DMS 273 (cell line): ENCODE measurements around the gene LPCAT2.

Source experiments
- DNase-seq: peaks from one replicate; lab custom pipeline; 2025; ENCODE audit not compliant: unreplicated experiment; lab: John Stamatoyannopoulos, UW

Gene LPCAT2

DNA sequence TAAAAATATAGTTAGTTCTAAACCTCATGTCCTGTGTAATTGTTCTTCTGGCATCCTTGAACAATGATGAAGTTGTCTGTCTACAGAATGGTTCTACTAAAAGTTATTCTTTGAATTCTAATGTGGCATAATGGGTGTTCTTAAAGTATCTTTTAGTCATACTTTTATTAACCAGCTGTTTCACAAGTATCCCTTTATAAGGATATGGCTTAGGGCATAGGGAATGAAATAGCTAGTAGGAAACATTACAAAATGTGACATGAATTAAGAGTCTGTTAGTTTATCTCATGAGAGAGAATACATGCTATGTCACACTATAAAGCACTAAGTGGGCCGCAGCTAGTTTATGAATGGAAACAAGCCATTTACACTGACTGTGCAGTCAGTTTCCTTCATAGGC lies 31.3 kb downstream of the LPCAT2 start:
- no peak for DNase-seq

DNA sequence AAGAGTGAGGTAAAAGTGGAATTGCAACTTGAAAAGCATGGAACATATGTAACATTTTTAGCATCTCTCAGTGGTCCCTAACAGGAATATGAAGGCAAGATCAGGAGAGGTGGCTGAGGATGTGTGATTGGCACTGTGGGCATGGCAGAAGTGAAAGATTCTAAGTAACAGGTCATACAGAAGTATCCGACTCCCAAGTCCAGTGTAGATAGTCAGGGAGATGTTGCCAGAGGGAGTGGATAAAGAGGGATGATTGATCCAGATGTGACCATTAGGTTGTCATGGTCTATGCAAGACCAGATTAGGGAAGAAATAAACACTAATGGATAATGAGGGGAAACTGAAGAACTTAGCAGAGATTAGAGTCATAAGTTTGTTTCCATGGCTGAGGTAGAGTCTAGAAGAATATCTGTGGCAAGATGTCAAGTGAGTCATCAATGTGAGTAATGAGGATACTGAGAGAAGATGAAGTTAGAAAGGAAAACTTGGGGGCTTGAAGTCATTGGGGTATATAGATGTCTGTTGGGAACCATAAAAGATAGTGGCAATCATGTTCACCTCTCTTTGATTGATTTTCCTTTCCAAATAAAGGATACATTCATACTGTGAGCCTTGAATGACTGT lies 33.7 kb downstream of the LPCAT2 start:
- no peak for DNase-seq

DNA sequence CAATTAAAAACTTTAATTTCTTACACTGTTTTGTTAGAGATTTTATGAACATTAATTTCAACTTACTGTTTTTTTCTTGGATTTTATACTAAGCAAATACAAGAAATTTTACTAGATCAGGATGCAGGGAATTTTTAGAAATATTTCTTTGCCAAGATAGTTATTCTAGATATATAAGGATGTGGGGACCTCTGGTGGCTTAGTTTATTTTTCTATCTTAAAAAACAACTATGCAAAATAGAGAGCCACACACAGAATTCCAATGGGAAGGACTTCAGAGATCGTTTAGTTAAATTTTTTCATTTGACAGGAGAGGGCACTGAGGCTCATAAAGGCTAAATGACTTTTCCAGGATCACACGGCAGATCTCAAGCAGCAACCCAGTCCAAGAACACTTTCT lies 34.6 kb downstream of the LPCAT2 start:
- DNase-seq, result peak; percentile 64

DNA sequence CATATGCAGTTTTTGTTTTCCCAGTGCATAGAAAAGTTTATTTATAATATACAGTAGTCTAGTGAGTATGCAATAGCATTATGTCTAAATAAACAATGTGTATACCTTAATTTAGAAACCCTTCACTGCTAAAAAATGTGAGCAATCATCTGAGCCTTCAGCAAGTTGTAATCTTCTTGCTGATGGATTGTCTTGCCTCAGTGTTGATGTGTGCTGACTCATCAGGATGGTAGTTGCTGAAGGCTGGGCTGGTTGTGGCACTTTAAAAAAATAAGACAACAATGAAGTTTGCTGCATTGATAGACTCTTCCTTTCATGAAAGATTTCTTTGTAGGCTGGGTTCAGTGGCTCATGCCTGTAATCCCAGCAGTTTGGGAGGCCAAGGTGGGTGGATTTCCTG lies 43.7 kb downstream of the LPCAT2 start:
- DNase-seq, result no peak

DNA sequence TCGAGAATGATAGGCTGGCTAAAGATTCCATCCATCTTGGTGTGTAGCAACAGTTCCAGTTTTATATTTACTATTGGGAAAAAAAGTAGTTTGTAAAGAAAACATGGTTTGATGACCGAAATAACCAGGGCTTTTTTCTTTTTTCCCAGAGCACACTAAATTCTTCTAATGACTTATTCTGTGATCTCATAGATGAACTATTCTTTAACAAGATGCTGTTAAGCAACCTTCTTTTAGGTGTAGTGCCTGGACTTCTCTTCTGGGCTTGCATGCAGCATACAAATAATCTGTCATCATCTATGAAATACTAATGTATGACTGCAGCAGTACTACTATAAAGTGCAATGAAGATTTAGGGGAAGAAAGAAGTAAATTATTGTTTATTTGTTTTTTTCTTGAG lies 46.6 kb downstream of the LPCAT2 start:
- DNase-seq, result no peak

DNA sequence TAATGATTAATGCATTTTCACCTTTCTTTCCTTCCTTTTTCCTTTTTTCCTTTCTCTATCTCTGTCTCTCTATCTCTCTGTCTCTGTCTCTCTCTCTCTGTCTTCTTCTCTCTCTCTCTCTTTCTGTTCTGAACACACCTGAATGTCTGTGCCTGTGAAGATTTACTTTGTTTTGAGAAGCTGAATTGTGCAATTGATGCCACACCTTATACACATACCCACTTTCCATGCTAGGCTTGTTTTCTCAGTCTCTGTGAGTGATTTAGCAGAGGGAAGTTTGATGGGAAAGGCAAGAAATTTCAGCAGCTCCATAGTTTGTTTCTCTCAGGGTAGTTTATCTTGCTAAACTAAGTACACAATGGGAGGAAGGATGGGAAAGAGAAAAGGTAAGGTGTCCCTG lies 48.3 kb downstream of the LPCAT2 start:
- DNase-seq, result no peak

DNA sequence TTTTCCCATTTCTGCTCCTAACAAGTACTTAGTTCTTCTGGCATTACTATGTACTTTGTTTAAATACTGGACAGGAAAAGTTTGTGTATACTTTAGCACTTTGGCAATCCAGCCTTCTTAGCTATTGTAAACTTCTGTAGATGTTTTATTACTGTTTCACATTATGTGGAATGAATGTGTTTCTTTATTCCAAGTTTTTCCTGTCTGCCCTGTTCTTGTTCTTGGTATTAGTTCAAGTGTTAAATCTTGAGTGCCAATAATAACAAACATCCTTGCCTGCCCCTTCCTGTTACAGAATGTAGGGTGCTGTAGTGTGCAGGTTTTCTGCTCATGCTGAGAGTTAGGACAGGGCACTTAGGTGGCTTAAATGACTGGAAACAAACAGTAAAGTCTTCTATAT lies 50.4 kb downstream of the LPCAT2 start:
- no peak for DNase-seq

DNA sequence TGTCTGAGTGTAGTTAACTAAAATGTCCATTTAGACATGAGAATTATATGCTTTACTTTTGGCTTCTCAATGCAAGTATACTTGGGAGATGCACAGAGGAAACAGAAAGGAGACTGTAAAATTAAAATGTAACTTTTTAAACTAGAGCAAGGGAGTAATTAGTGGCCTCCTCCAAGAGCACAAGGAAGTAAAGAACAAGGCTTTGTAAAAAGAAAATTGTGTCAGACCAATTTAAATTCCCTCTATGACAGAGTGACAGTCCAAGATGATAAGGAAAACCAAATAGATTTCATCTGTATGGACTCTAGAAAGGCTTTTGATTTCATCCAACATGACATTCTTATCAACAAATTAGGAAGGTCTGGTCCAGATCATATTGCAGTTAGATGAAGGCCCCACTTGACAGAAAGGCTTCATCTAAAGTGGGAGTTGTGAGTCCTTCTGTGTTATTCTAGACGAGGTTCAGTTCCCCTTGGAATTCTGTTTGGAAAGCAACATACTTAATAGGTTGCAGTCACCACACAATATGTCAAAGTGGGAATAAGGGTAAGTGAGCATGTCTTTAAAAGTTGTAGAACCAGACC lies 51.2 kb downstream of the LPCAT2 start:
- DNase-seq, result no peak

DNA sequence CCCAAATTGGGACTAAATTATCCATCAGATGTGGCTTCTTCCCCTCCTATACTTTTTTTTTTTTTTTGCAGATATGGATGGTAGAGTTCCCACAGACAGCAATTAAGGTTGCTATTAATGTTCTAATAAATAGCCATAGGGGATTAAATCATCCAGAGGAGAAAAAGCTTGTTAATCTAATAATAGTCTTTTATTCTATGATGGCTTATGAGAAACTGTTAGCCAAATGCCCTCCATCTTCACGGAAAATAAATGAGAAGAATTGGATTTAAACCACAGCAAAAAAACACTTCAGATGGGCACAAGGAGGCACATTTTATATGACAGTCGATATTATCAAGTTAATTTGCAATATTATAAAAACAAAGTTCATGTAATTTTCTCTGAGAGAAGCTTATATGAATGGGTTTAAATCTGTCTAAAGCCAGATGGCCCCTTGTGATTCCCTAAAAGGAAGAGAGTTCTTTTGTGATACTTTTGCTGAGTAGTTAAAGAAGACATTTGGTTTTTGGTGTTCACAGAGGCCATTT lies 52.5 kb downstream of the LPCAT2 start:
- no peak for DNase-seq

DNA sequence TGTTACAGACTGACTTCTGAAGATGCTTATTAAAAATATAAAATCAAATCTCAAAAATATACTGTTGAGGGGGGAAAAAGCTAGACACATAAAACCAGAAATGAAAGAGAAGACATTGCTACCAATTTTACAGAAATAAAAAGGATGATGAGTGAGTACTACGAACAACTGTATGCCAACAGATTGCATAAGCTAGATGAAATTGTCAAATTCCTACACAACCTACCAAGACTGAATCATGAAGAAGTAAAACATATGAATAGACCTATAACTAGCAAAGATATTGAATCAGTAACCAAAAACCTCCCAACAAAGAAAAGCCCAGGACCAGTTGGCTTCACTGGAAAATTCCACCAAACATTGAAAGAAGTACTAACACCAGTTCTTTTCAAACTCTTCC lies 54.1 kb downstream of the LPCAT2 start:
- no peak for DNase-seq

DNA sequence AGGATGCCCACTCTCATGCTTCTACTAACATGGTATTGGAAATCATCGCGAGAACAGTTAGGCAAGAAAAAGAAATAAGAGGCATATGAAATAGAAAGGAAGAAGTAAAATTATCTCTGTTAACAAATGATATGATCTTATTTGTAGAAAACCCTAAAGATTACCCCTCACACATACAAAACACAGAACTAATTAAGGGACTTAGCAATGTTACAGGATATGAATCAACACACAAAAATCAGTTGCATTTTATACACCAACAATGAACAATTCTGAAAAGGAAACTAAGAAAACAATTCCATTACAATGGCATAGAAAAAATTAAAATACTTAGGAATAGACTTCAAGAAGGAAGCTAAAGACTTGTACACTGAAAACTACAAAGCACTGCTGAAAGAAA lies 54.9 kb downstream of the LPCAT2 start:
- no peak for DNase-seq

DNA sequence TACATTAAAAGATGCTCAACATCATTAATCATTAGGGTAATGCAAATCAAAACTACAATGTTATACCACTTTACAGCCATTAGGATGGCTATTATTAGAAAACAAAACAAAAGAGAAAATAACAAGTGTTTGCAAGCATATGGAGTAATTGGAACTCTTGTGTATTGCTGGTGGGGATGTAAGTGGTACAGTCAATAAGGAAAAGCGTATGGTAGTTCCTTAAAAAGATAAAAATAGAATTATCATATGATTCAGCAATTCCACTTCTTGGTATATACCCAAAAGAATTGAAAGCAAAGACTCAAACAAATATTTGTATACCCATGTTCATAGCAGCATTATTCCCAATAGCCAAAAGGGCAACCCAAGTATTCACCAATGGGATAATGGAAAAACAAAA lies 56.2 kb downstream of the LPCAT2 start:
- DNase-seq, result no peak

DNA sequence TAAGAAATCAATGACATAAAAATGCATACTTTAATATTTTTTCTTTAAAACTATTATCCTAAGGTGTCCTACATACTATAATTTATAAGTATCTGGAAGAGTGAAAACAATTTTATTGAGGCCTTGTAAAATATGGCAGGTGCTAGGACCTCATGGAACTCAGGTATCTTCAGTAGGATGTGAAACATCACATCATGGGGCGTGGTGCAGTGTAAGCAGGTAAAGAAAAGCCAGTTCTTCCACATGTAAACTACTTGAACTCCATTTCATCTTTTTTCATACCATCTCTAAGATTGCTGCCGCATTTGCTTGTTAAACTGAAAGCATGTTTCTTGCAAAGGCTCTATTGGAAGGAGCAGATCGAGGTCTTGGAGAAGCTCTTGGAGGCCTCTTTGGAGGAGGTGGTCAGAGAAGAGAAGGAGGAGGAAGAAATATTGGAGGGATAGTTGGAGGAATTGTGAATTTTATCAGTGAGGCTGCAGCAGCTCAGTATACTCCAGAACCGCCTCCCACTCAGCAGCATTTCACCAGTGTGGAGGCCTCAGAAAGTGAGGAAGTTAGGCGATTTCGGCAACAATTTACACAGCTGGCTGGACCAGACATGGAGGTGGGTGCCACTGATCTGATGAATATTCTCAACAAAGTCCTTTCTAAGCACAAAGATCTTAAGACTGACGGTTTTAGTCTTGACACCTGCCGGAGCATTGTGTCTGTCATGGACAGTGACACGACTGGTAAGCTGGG lies 57.7 kb downstream of the LPCAT2 start, which contains the start of gene CAPNS2:
Gene CAPNS2 (plus strand): TSS at position 253 of the 744 bp plus-strand sequence. CDS start 73 bp downstream, at position 326.
- DNase-seq, result no peak

DNA sequence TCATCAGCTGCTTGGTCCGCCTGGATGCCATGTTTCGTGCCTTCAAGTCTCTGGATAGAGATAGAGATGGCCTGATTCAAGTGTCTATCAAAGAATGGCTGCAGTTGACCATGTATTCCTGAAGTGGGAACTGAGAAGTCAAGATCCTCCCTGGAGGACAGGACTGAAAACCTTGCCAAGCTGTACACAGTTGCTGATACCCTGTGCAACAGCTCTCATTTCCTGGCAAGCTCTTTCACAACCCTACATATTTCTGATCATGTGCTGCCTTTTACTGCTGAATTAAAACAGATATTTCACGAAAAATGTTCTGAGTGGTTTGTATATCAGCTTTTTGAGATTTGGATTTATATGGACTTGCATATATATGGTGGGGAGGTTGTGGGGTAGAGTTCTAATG lies 58.5 kb downstream of the LPCAT2 start:
- DNase-seq, result no peak

DNA sequence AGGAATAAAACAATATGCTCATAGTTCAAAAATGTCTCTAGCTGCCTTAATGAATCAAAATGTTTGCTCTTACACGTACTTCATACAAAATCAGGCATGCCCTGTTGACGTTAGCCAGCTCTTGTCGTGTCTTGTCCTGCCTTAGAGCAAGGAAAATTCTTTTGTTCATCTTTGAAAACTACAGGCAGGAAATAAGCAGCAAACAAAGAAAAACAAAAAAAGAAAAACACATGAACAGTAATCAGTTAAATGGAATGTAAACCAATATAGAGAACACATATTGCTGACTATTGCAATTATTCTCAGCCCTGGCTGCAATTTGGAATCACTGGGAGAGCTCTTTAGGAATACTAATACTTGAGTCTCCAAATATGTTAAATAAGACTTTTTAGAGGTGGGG lies 59.3 kb downstream of the LPCAT2 start:
- no peak for DNase-seq

DNA sequence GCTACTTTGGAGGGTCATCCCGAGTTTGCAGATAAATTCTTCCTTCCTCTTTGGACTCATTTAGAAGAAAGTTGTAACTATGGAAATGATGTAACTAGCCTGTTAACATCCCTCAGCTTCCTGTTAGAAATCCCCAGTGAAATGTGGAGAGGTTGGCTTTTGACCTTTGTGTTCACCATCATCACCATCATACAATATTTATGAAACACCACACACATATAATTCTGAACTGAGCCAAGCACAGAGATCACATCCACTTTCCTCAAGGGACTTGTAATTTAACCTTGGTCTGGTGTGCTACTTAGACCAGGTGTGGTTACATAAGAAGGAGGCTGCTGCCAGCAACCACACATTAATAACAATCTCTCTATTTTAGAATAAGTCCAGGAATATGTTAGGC lies 60.2 kb downstream of the LPCAT2 start:
- DNase-seq, result peak; percentile 20

DNA sequence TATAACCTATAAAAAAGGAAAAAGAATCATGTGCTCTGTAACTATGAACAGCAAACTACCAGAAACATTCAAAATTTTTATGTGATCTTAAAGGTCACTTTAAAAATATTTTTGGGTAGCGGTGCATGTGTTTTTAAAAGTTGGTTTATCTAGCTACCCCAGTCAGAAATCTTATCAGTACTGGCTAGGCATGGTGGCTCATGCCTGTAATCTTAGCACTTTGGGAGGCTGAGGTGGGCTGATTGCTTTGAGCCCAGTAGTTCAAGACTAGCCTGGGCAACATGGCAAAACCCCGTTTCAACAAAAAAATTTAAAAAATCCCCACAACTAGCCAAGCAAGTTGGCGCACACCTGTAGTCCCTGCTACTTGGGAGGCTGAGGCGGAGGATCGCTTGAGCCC lies 61.3 kb downstream of the LPCAT2 start:
- no peak for DNase-seq

DNA sequence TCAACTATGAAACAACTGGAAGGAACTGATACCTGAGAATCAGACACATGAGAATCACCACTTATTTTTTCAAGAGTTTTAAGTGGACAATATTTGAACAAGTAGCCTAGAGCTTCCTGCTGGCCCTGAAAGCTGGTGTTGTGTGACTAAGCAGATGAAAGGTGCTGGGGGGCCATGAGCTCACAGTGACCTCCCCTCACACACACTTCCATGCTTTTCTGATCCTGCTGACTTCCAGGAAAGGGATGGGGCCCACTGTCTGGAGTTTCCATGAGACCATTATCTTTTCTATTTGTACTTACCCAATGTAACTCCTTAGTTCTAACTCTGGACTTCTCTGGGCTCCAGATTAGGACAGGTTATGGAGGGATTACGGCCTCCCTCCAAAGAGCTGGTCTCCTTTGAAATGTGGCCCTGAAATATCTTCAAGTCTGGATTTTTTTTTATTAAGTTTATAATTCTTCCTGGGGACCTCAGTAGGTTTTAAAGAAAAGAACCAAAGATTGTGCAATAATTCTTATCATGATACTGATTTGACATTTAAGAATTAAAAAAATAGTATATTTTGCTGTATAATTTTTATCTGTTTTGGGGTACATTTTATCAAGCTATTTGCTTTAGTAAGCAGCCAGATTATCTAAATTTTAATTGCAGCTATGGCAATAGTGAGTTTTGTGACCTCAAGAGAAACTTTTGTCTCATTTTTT lies 62.5 kb downstream of the LPCAT2 start:
- DNase-seq, result no peak

DNA sequence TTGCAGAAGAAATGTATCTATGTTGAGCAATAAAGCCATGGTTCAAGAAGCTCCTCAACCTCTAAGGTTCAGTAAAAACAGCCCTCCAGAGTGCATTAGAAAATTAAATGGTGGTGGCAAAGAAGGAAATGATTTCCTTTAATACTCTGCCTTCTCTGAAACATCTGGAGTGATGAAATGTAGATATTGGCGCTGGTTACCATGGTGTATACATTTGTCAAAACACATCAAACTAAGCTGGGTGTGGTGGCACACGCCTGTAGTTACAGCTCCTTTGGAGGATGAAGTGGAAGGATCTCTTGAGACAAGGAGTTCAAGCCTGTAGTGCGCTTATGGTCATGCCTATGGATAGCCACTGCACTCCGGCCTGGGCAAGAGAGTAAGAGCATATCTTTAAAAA lies 63.6 kb downstream of the LPCAT2 start:
- no peak for DNase-seq

DNA sequence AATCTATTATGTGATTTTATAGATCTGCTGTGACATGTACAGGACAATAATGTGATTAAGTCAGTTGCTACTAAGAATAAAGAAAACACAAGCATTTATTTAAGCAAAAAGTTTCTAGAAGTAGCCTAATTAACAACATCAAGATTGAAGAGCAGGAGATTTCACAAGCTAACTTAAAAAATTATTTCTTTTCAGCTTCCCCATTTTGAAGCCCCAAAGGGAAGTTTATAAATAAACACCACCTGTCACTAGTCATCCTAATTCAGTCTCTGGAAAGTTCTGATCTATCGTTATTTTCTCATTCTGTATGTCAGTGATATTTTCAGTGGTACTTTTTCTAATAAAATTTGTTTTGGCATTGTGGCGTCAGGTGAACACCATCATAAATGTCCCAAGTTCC lies 65.9 kb downstream of the LPCAT2 start:
- no peak for DNase-seq

DNA sequence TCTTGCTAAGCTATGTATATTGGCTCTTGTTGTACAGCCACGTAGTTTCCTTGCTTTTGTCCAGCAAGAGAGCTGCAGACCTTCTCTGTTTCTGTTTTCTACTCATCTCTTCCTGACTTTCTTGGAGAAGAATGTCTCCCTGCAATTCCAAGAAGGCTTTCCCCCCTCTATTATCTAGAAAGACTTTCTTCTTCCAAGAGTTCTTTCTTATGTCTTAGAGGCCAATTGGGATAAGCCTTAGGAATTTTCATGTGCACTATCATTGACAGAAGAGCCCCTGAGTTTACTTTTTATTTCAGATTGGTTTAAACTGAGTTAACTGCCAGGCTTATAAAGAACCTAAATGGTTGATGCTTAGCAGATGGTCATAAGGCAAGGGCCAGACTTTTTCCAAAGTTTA lies 66.6 kb downstream of the LPCAT2 start:
- no peak for DNase-seq

DNA sequence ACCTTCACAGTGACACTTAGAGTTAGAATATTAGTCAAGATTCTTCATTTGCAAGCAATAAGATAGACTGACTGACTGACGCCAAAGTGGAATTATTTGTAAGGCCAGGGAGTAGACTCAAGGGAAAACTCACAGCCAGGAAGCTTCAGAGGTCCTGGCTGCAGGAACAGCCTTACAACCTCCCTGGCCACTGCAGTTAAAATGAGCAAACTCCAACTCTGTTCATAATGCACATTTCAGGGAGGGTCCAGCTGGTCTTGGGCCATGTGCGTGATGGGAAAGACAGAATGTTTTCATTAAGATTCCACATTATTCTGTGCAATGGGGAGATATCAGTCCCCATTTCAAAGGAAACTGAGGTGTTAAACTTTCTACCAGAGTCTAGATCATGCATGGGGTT lies 67.5 kb downstream of the LPCAT2 start:
- no peak for DNase-seq
